ENCODE results near the gene LIF.

The LIF gene

DNA sequence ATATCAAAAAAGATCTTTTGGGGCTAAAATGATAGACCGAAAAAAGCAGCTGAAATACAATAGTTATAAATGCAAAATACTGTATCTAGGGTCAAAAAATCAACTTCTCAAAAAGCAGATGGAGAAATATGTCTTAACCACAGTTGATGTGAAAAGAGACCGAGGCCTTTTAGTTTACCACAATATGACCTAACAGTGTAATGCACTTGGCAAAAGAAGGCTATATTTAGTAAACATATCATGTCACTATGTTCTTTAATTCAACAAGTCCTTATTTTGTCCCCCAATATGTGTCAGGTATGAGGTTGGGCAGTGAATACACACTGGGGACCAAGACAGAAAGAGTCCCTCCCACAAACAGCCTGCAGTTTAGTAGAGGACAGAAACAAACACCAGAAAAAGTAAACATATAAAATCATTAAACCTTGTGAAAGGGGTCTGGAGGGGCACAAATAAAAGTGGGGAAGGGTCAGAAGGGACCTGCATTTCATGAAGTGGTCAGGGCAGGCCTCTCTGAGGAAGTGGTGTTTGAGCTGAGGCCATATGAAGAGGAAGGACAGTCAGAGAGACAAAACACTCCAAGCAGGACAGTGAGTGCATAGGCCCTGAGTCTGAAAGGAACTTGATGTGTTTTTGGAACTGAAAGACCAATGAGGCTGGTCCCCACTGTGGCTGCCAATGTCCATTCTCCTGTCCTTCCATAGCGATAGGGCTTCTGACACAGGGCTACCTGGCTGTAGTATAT, 53.4 kb downstream of the LIF start:
- Histone ChIP-seq H3K14ac (ENCODE audit: low read length in 2 of 2) (no peak overlapping the region), H2BK5ac (ENCODE audit: low read depth, low read length, poor library complexity, severe bottlenecking) (peak overlapping the region; percentile 58), H3K4me3 (ENCODE audit: insufficient read depth in 1 of 2, low read depth in 1 of 2, low read length in 2 of 2) (no peak overlapping the region), H3K23ac (ENCODE audit: low read length in 2 of 2) (peak overlapping the region in 1 of 2 experiments; percentile 53), H2BK120ac (ENCODE audit: low read depth, low read length) (peak overlapping the region; percentile 29), H2BK15ac (ENCODE audit: low read depth, poor library complexity, severe bottlenecking) (peak overlapping the region; percentile 60), H3K9me3 (ENCODE audit: control insufficient read depth, low read length) (no peaks in the 10 kb centered on the region), H3K36me3 (ENCODE audit: control insufficient read depth in 1 of 2, insufficient read depth in 2 of 2, low read depth in 1 of 2, low read length in 2 of 2) (no peaks in the 10 kb centered on the region), H3K79me1 (replicated peaks; ENCODE audit: low read length, poor library complexity, severe bottlenecking) (no peaks in the 10 kb centered on the region), H3K18ac (ENCODE audit: low read depth in 1 of 2, low read length in 2 of 2) (peak overlapping the region; percentile 73 to 75), H4K8ac (ENCODE audit: low read length) (peak overlapping the region; percentile 71), H3K4ac (ENCODE audit: low read depth in 1 of 2, low read length in 2 of 2) (peak overlapping the region in 1 of 2 experiments; percentile 24), H3K4me2 (ENCODE audit: low read length, poor library complexity, severe bottlenecking) (no peak overlapping the region), H2AK5ac (ENCODE audit: low read length, severe bottlenecking) (peak overlapping the region; percentile 100), H4K91ac (ENCODE audit: low read length) (peak overlapping the region; percentile 25), H2BK12ac (ENCODE audit: low read length in 2 of 2) (peak overlapping the region; percentile 69 to 98), H3K9ac (ENCODE audit: low read length) (no peak overlapping the region), H3K4me1 (ENCODE audit: control insufficient read depth, insufficient read depth, low read depth, low read length) (peaks cover 8% of the 10 kb centered on the region), H3K27ac (ENCODE audit: low read length, poor library complexity, severe bottlenecking) (no peak overlapping the region), H3K27me3 (ENCODE audit: control insufficient read depth in 1 of 2, insufficient read depth in 1 of 2, low read length in 2 of 2) (no peaks in the 10 kb centered on the region), H2AFZ (ENCODE audit: low read depth, low read length) (no peak overlapping the region)
- 100% methylated on average over 1 of the region's 3 CpGs for WGBS
- peak; percentile 45 for DNase-seq

DNA sequence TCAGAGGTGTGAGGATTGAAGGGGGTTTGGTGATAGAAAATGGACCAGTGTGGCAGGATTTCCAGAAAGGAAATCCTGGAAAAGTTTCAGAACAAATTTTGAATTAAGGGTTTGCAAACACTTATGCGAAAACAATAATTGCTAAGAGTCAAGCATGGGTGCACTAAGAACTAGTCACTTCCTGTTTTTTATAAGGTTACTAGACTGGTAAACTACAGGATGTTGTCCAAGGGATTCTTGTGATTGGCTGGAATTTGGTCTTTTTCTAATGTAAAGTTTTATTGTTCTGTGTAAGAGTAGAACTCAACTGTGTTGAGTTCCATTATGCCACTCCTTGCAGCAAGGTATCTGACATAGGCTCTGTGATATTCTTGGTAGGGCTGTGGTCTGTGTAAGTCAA, 54.1 kb downstream of the LIF start:
- Histone ChIP-seq H3K9me3 (ENCODE audit: control insufficient read depth, low read length) (no peaks in the 10 kb centered on the region), H2BK5ac (ENCODE audit: low read depth, low read length, poor library complexity, severe bottlenecking) (no peak overlapping the region), H3K79me1 (replicated peaks; ENCODE audit: low read length, poor library complexity, severe bottlenecking) (no peaks in the 10 kb centered on the region), H3K9ac (ENCODE audit: low read length) (no peak overlapping the region), H4K91ac (ENCODE audit: low read length) (no peak overlapping the region), H3K36me3 (ENCODE audit: control insufficient read depth in 1 of 2, insufficient read depth in 2 of 2, low read depth in 1 of 2, low read length in 2 of 2) (no peaks in the 10 kb centered on the region), H3K4me1 (ENCODE audit: control insufficient read depth, insufficient read depth, low read depth, low read length) (peaks cover 8% of the 10 kb centered on the region), H2BK12ac (ENCODE audit: low read length in 2 of 2) (peak overlapping the region in 1 of 2 experiments; percentile 0), H2BK15ac (ENCODE audit: low read depth, poor library complexity, severe bottlenecking) (no peak overlapping the region), H3K4ac (ENCODE audit: low read depth in 1 of 2, low read length in 2 of 2) (no peak overlapping the region), H3K27me3 (ENCODE audit: control insufficient read depth in 1 of 2, insufficient read depth in 1 of 2, low read length in 2 of 2) (no peaks in the 10 kb centered on the region), H3K14ac (ENCODE audit: low read length in 2 of 2) (no peak overlapping the region), H3K18ac (ENCODE audit: low read depth in 1 of 2, low read length in 2 of 2) (no peak overlapping the region), H3K4me3 (ENCODE audit: insufficient read depth in 1 of 2, low read depth in 1 of 2, low read length in 2 of 2) (no peak overlapping the region), H2AFZ (ENCODE audit: low read depth, low read length) (no peak overlapping the region), H3K27ac (ENCODE audit: low read length, poor library complexity, severe bottlenecking) (no peak overlapping the region), H3K23ac (ENCODE audit: low read length in 2 of 2) (no peak overlapping the region), H2AK5ac (ENCODE audit: low read length, severe bottlenecking) (peak overlapping the region; percentile 1), H3K4me2 (ENCODE audit: low read length, poor library complexity, severe bottlenecking) (no peak overlapping the region), H4K8ac (ENCODE audit: low read length) (no peak overlapping the region), H2BK120ac (ENCODE audit: low read depth, low read length) (no peak overlapping the region)
- no peak for DNase-seq
- 89% methylated on average over 1 of the region's 1 CpG for WGBS

DNA sequence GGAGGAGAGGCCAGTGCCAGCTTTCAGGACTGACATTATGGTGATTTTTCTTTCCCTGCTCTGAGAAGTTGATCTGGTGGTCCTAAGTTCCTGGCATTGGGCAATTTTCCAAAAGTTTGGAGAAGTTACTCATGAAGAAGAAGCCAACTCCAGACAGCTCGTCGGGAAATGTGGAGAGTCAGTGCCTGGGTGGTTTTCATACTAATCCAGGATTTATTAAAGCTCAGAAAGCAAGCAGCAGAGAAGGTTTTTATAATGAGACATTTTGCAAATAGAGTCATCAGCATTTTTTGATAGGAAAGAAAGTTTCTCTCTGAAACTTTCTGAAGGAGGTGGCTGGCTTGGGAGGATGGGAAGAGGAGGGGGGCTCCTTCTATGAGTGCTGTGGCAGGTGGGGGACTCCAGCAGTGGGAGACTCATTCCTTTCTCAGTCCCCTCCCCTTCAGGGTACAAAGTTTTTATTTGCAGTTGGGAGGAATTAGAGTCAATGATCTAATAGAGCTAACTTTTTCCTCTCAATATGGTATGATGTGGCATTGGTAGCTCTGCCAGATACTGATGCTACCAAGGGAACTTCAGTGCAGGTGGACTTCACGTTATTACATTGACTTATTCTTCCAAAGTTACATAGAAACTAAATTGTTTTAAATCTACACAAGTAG, 55.4 kb downstream of the LIF start:
- no peak overlapping the region for H2BK5ac ChIP-seq (ENCODE audit: low read depth, low read length, poor library complexity, severe bottlenecking)
- H4K91ac ChIP-seq (ENCODE audit: low read length), result no peak overlapping the region
- no peaks in the 10 kb centered on the region for H3K27me3 ChIP-seq (ENCODE audit: control insufficient read depth in 1 of 2, insufficient read depth in 1 of 2, low read length in 2 of 2)
- no peak overlapping the region for H3K27ac ChIP-seq (ENCODE audit: low read length, poor library complexity, severe bottlenecking)
- H2AK5ac ChIP-seq (ENCODE audit: low read length, severe bottlenecking), result peak overlapping the region; percentile 75
- peak overlapping the region; percentile 54 for H2BK15ac ChIP-seq (ENCODE audit: low read depth, poor library complexity, severe bottlenecking)
- no peak overlapping the region for H3K4me2 ChIP-seq (ENCODE audit: low read length, poor library complexity, severe bottlenecking)
- no peak overlapping the region for H3K9ac ChIP-seq (ENCODE audit: low read length)
- H3K4me3 ChIP-seq (ENCODE audit: insufficient read depth in 1 of 2, low read depth in 1 of 2, low read length in 2 of 2), result no peak overlapping the region
- H2AFZ ChIP-seq (ENCODE audit: low read depth, low read length), result no peak overlapping the region
- no peak overlapping the region for H3K4ac ChIP-seq (ENCODE audit: low read depth in 1 of 2, low read length in 2 of 2)
- no peak overlapping the region for H3K18ac ChIP-seq (ENCODE audit: low read depth in 1 of 2, low read length in 2 of 2)
- peaks cover 5% of the 10 kb centered on the region for H3K4me1 ChIP-seq (ENCODE audit: control insufficient read depth, insufficient read depth, low read depth, low read length)
- H2BK12ac ChIP-seq (ENCODE audit: low read length in 2 of 2), result peak overlapping the region in 1 of 2 experiments; percentile 59
- no peak for DNase-seq
- no peak overlapping the region for H3K23ac ChIP-seq (ENCODE audit: low read length in 2 of 2)
- no peaks in the 10 kb centered on the region for H3K79me1 ChIP-seq (replicated peaks; ENCODE audit: low read length, poor library complexity, severe bottlenecking)
- no peaks in the 10 kb centered on the region for H3K36me3 ChIP-seq (ENCODE audit: control insufficient read depth in 1 of 2, insufficient read depth in 2 of 2, low read depth in 1 of 2, low read length in 2 of 2)
- H3K14ac ChIP-seq (ENCODE audit: low read length in 2 of 2), result no peak overlapping the region
- 69% methylated on average over 2 of the region's 3 CpGs for WGBS
- no peak overlapping the region for H2BK120ac ChIP-seq (ENCODE audit: low read depth, low read length)
- H3K9me3 ChIP-seq (ENCODE audit: control insufficient read depth, low read length), result no peaks in the 10 kb centered on the region
- no peak overlapping the region for H4K8ac ChIP-seq (ENCODE audit: low read length)

- Histone ChIP-seq H2BK12ac (ENCODE audit: low read length in 2 of 2) (no peak overlapping the region), H3K4ac (ENCODE audit: low read depth in 1 of 2, low read length in 2 of 2) (no peak overlapping the region), H2AK5ac (ENCODE audit: low read length, severe bottlenecking) (peak overlapping the region; percentile 15), H3K4me2 (ENCODE audit: low read length, poor library complexity, severe bottlenecking) (no peak overlapping the region), H2BK15ac (ENCODE audit: low read depth, poor library complexity, severe bottlenecking) (peak overlapping the region; percentile 49), H3K27ac (ENCODE audit: low read length, poor library complexity, severe bottlenecking) (no peak overlapping the region), H3K14ac (ENCODE audit: low read length in 2 of 2) (no peak overlapping the region), H3K27me3 (ENCODE audit: control insufficient read depth in 1 of 2, insufficient read depth in 1 of 2, low read length in 2 of 2) (no peaks in the 10 kb centered on the region), H3K18ac (ENCODE audit: low read depth in 1 of 2, low read length in 2 of 2) (peak overlapping the region in 1 of 2 experiments; percentile 5), H3K9me3 (ENCODE audit: control insufficient read depth, low read length) (no peaks in the 10 kb centered on the region), H3K36me3 (ENCODE audit: control insufficient read depth in 1 of 2, insufficient read depth in 2 of 2, low read depth in 1 of 2, low read length in 2 of 2) (no peaks in the 10 kb centered on the region), H3K79me1 (replicated peaks; ENCODE audit: low read length, poor library complexity, severe bottlenecking) (no peaks in the 10 kb centered on the region), H4K8ac (ENCODE audit: low read length) (no peak overlapping the region), H4K91ac (ENCODE audit: low read length) (no peak overlapping the region), H3K4me3 (ENCODE audit: insufficient read depth in 1 of 2, low read depth in 1 of 2, low read length in 2 of 2) (no peak overlapping the region), H3K23ac (ENCODE audit: low read length in 2 of 2) (no peak overlapping the region), H2BK120ac (ENCODE audit: low read depth, low read length) (no peak overlapping the region), H2BK5ac (ENCODE audit: low read depth, low read length, poor library complexity, severe bottlenecking) (no peak overlapping the region), H3K9ac (ENCODE audit: low read length) (no peak overlapping the region), H3K4me1 (ENCODE audit: control insufficient read depth, insufficient read depth, low read depth, low read length) (peaks cover 4% of the 10 kb centered on the region), H2AFZ (ENCODE audit: low read depth, low read length) (no peak overlapping the region)
- 94% methylated on average over 1 of the region's 1 CpG for WGBS
- DNase-seq, result no peak
These were observed 56.0 kb downstream of the LIF start for GRCh38 chr22:30190574-30190973.
